GM21515 (cell line): ENCODE data around the gene TRHDE.
"Not testable (repeated sequence)": the region's sequence is repeated elsewhere in the genome, so short reads cannot be mapped to it uniquely, and the experiment has no call there.

Source experiments
- ATAC-seq: cut with Tn5 transposase; IDR thresholded peaks from one replicate; pipeline ENCODE4 v1.9.1; 2021; ENCODE audit not compliant: unreplicated experiment

TRHDE gene

DNA sequence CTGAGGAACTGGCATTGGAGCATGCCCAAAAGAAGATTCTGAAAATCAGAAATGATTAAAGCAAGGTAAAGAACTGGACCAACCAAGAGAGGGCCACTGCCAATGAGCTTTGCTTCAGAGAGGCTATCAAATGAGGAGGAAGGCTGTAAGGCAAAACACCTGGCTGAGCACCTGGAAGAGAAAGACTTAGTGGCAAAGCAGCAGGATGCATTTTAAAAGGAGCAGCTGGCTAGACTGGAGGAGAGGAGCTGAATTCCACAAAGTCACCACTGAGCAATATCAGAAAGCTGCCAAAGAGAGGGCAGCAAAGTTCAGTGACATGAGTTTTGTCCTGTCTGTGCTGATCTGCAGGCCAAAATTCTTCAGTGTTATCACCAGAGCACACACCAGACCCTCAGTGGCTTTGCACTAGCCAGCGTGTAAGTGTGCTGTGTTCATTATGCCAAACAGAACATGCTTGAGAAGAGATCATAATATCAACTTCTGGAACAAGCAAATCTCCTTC lies 338.7 kb downstream of the TRHDE start:
- ATAC-seq, result no peak

DNA sequence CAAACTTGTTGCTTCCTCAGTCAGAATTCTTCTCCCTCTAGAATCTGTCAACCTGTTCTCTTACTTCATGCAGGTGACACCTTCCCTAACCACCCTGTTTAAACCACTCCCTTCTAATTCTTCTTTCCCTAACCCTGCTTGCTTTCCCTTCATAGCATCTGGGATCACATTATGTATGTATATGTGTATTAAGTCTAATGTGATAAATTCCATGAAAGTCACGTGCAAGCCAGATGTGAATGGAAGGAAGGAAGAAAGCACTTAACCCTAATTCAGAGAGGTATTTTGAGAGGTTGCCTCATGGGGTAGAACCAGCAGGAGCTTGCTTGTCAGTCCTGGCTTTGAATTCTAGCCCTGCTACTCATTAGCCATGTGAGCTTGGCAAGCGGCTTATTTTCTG lies 340.0 kb downstream of the TRHDE start:
- ATAC-seq, result no peak

- ATAC-seq, result no peak
These were observed 346.6 kb downstream of the TRHDE start for GRCh38 chr12:72618764-72619163.

GRCh38 chr12:72622556-72622955 lies 350.4 kb downstream of the TRHDE start:
- no peak for ATAC-seq

GRCh38 chr12:72631926-72632685 lies 359.9 kb downstream of the TRHDE start:
- ATAC-seq, result no peak

DNA sequence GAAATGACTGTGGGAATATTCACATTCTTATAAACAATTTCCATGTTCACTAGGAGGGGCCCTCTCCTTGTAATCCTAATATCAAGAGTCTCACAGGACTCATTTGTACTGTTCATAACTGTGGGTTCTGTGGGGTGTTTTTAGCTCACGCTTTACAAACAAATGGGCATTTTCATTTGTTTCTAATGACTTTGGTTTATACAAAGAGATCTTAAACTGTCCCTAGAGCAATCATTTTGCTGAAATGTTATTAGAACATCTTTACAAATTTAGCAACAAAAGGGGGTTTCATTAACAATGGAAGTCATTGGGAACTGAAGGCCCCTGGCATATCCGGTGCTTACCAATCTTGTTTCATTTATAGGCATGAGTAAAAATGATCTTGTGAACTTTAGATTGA lies 370.5 kb downstream of the TRHDE start:
- ATAC-seq, result no peak

DNA sequence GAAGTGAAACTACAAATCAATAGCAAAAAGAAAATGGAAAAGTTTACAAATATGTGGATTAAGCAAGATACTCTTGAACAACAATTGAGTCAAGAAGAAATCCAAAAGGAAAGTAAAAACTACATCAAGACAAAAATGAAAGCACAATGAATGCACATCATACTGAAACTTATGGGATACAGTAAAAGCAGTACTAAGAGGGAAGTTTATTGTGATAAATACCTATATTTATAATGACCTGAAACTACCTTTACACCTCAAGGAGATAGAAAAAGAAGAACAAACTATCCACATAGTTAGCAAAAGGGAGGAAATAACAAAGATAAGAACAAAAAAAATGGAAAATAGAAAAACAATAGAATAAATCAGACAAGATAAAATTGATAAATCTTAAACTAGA lies 375.0 kb downstream of the TRHDE start:
- ATAC-seq, result no peak

GRCh38 chr12:72658615-72659014 lies 386.4 kb downstream of the TRHDE start:
- ATAC-seq, result no peak

GRCh38 chr12:72660174-72660573 lies 388.0 kb downstream of the TRHDE start:
- ATAC-seq, result not testable (repeated sequence)

DNA sequence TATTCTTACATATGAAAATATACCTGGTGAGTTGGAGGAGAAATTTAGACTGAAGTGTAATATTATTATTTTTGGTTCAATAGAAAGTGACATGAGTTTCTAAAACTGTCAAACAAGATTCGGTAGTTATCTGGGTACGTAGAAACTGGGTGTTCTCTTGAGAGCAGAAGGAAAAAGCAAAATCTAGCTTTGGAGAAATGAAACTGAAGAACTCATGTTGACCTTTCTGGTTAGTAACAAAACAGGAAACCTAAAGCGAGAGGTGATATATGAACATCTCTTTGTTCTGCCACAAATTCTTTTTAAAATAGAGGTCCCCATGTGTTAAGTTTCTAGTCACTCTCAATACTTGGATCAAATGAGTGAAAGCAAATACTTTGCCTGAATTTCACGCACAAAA lies 401.7 kb downstream of the TRHDE start:
- peak; percentile 88 for ATAC-seq

DNA sequence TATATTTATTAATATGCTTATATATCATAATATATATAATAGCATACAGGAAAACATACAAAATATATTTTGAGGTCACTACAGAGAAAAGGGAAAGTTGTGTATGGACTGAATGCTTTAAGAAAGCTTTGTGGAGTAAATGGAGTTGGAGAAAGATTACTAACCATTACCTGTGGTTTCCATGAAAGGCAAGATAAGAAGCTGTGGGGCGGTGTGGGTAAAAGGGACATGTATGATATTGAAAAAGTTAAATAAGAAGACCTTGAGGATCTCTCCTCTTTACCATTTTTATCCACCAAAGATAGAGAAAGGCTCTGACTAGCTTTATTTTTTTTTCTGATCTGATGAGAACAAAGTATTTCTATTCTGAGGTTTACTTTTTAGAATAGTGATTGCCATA lies 404.4 kb downstream of the TRHDE start:
- no peak for ATAC-seq

- ATAC-seq, result no peak
These were observed 405.0 kb downstream of the TRHDE start for GRCh38 chr12:72677139-72677538.

- ATAC-seq, result no peak
These were observed 405.7 kb downstream of the TRHDE start for GRCh38 chr12:72677846-72678245.

GRCh38 chr12:72679147-72679757 lies 407.1 kb downstream of the TRHDE start:
- ATAC-seq, result no peak

DNA sequence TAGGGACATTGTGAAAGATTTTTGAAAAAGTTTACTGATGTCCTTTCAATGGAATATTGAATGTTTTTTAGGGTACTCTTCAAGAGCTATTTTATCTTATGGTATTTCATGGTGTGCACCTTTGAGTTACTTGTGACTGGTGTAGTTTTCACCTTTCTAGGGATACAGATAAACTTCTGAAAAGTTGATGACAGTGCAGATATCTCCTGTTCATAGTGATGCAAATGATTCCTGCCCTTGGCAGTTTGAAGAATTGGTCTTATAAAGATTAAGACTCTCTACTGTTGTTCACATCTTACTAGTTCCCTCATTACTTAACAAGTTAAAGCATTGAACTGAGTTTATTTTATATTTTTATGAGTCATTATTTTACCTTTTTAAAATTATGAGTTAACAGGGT lies 408.9 kb downstream of the TRHDE start:
- ATAC-seq, result no peak

DNA sequence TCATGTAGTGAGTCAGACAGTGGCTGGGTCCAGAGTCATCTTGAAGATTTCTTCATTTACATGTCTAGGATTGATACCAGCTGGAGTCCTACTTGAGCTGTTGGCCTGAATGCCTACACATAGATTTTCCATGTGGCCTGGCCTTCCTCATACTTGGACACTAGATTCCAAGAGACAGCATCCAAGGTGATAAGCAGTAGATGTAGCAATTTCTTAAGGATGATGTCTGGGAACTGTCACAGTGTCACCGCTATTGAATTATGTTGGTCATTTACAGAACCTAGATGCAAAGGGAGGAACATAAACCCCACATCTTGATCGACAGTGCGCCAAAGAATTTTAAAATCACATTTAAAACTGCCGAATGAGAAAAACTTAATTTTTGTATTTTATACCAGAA lies 412.3 kb downstream of the TRHDE start:
- no peak for ATAC-seq

DNA sequence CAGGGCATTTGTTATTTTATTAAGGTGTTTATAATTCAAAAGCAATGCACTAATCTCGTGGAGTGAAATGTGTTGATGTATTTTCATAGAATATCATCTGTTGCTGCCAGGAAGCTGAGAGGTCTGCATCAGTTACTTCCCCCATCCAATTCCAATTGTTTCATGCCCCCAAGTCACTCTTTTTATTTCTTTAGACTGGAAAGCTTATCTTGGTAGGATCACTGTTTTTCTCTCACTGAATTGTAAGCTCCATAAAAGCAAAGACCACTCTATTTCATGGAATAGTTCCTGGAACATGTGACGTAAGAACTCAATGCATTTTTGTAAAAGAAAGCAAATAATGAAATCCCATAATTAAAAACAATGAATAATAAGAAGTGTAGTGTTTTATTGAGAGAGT lies 420.2 kb downstream of the TRHDE start:
- no peak for ATAC-seq

- ATAC-seq, result no peak
These were observed 422.0 kb downstream of the TRHDE start for GRCh38 chr12:72694193-72694592.

DNA sequence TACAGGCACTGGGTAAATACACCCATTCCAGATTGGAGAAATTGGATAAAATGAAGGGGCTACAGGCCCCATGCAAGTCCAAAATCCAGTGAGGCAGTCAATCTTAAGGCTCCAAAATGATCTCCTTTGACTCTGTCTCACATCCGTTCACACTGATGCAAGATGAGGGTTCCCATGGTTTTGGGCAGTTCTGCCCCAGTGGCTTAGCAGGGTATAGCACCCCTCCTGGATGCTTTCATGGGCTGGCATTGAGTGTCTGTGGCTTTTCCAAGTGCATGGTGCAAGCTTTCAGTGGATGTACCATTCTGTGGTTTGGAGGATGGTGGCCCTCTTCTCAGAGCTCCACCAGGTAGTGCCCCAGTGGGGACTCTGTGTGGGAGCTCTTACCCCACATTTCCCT lies 427.2 kb downstream of the TRHDE start:
- ATAC-seq, result no peak

GRCh38 chr12:72712025-72712424 lies 439.9 kb downstream of the TRHDE start:
- not testable (repeated sequence) for ATAC-seq

DNA sequence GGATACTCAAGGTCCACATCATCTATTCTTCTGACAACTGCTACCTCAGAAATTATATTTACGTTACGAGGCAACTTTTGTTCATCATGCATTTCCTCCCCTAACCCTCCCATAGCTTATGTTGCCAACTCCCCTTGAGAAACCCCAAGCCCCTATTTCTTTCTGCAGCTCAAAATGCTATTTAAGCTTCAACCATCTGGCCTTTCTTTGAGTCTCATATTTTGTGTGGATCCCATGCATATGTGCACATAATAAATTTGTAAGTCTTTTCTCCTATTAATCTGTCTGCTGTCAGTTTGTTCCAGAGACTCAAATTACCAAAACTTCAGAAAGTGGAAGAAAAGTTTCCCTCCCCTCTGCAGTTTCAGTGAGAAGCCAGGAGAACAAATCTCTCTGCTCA lies 444.1 kb downstream of the TRHDE start:
- ATAC-seq, result no peak

- no peak for ATAC-seq
These were observed 444.9 kb downstream of the TRHDE start for GRCh38 chr12:72717036-72717435.
